Mucosa of gallbladder (tissue), 1 donor: ENCODE results near the gene SVIL. TPM values are rescaled to one million over a fixed set of nuclear protein-coding genes. Genes with fewer than 3 reads are reported as not detected.

Experiments used
- DNase-seq: peaks from one replicate; pipeline ENCODE4 v3.0.0-alpha.2; 2020; ENCODE audit warnings: low spot score
- total RNA-seq: library from RNA; stranded (reverse); gene quantifications from one replicate; pipeline ENCODE4 v1.2.1, GENCODE V29; 2021
- donor health status: DM: no; HTN: no; CAD: no.

Gene SVIL
- total RNA-seq, result 284 TPM

GRCh38 chr10:29634764-29635625 is at the start of gene SVIL:
Gene SVIL, minus strand, starts transcription at chr10:29634971. Its CDS starts 79,913 bp downstream, at chr10:29555058.
- peak; percentile 62 for DNase-seq

GRCh38 chr10:29681676-29682448 is 47.1 kb upstream of the SVIL start:
- DNase-seq, result no peak

- no peak for DNase-seq
Measured at GRCh38 chr10:29680091-29680490, 45.3 kb upstream of the SVIL start.

- DNase-seq, result no peak
Measured at GRCh38 chr10:29676732-29677131, 42.0 kb upstream of the SVIL start.

GRCh38 chr10:29675984-29676383 is 41.2 kb upstream of the SVIL start:
- DNase-seq, result no peak

GRCh38 chr10:29671968-29672367 is 37.2 kb upstream of the SVIL start:
- no peak for DNase-seq

- no peak for DNase-seq
Measured at GRCh38 chr10:29671228-29671780, 36.5 kb upstream of the SVIL start.

- DNase-seq, result no peak
Measured at GRCh38 chr10:29670761-29671160, 36.0 kb upstream of the SVIL start.

- DNase-seq, result peak; percentile 44
Measured at GRCh38 chr10:29669149-29669548, 34.4 kb upstream of the SVIL start.

GRCh38 chr10:29668628-29669027 is 33.9 kb upstream of the SVIL start:
- DNase-seq, result no peak

GRCh38 chr10:29667191-29667590 is 32.4 kb upstream of the SVIL start:
- DNase-seq, result no peak

- no peak for DNase-seq
Measured at GRCh38 chr10:29666201-29666600, 31.4 kb upstream of the SVIL start.

- no peak for DNase-seq
Measured at GRCh38 chr10:29663718-29664117, 28.9 kb upstream of the SVIL start.

GRCh38 chr10:29658984-29659965 is 24.5 kb upstream of the SVIL start:
- DNase-seq, result peak; percentile 64

- no peak for DNase-seq
Measured at GRCh38 chr10:29657719-29658274, 23.0 kb upstream of the SVIL start.

GRCh38 chr10:29656451-29656992 is 21.8 kb upstream of the SVIL start:
- no peak for DNase-seq

- no peak for DNase-seq
Measured at GRCh38 chr10:29652192-29652591, 17.4 kb upstream of the SVIL start.

GRCh38 chr10:29651767-29652166 is 17.0 kb upstream of the SVIL start:
- no peak for DNase-seq

GRCh38 chr10:29650552-29650944 is 15.8 kb upstream of the SVIL start:
- DNase-seq, result no peak
